Thyroid gland (tissue), 4 donors: ENCODE data around the gene ZFHX3.

Experiments used
- POLR2A ChIP-seq, 2 donors: fragments of 450-650 bp; IDR thresholded peaks; one replicate each; pipeline ENCODE4 v1.6.1; 2017; ENCODE audit warnings: antibody characterized with exemption in 2 of 2, mild to moderate bottlenecking in 2 of 2, moderate library complexity in 1 of 2
- TF ChIP-seq, protein P1 (sequence below), 6 experiments: fragments of 200-600 bp in 3 of 6; fragments of 450-650 bp in 3 of 6; sonication (generic) in 3 of 6; IDR thresholded peaks; one replicate each; pipeline ENCODE4 v1.5.1; 2016 to 2019; ENCODE audit warnings: antibody characterized with exemption in 6 of 6, mild to moderate bottlenecking in 2 of 6, inconsistent platforms in 1 of 6, moderate library complexity in 1 of 6

GRCh38 chr16:72736074-72736473 lies 311.9 kb downstream of the ZFHX3 start:
- TF ChIP-seq, protein P1, sequence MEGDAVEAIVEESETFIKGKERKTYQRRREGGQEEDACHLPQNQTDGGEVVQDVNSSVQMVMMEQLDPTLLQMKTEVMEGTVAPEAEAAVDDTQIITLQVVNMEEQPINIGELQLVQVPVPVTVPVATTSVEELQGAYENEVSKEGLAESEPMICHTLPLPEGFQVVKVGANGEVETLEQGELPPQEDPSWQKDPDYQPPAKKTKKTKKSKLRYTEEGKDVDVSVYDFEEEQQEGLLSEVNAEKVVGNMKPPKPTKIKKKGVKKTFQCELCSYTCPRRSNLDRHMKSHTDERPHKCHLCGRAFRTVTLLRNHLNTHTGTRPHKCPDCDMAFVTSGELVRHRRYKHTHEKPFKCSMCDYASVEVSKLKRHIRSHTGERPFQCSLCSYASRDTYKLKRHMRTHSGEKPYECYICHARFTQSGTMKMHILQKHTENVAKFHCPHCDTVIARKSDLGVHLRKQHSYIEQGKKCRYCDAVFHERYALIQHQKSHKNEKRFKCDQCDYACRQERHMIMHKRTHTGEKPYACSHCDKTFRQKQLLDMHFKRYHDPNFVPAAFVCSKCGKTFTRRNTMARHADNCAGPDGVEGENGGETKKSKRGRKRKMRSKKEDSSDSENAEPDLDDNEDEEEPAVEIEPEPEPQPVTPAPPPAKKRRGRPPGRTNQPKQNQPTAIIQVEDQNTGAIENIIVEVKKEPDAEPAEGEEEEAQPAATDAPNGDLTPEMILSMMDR (IDR thresholded peaks at IDR 0.05), result no peak
- TF ChIP-seq POLR2A (IDR thresholded peaks at IDR 0.05), result no peak
